Fibroblast of lung (primary cell): ENCODE data around the gene IAPP. TPM values are rescaled to one million over a fixed set of nuclear protein-coding genes. Genes with fewer than 3 reads are reported as not detected.

Source experiments
- DNase-seq, 2 donors: peaks; one replicate each; pipeline versions ENCODE4 v3.0.0 to v3.0.0-alpha.2; 2010; ENCODE audit warnings: low read depth in 2 of 2
- H2AFZ ChIP-seq: 2 replicates; pipeline ENCODE4 v1.5.1; 2012; ENCODE audit warnings: low read length, control low read depth, inconsistent platforms
- H3K27ac ChIP-seq: 2 replicates; pipeline ENCODE4 v1.5.1; 2011; ENCODE audit warnings: low read length, control low read depth; ENCODE audit not compliant: insufficient read depth
- H3K27me3 ChIP-seq: 2 replicates; pipeline ENCODE4 v1.5.1; 2011; ENCODE audit warnings: mild to moderate bottlenecking, low read length; ENCODE audit not compliant: control insufficient read depth, insufficient read depth
- H3K36me3 ChIP-seq: 2 replicates; pipeline ENCODE4 v1.5.1; 2011; ENCODE audit warnings: low read length; ENCODE audit not compliant: control insufficient read depth, insufficient read depth
- H3K4me1 ChIP-seq: 2 replicates; pipeline ENCODE4 v1.5.1; 2011; ENCODE audit warnings: low read length; ENCODE audit not compliant: control insufficient read depth, insufficient read depth; ENCODE audit errors: extremely low read depth
- H3K4me2 ChIP-seq: 2 replicates; pipeline ENCODE4 v1.5.1; 2011; ENCODE audit warnings: low read length, control low read depth; ENCODE audit not compliant: insufficient read depth; ENCODE audit errors: extremely low read depth
- H3K4me3 ChIP-seq, 4 experiments: fragments of 200-600 bp in 1 of 4; sonication (generic) in 1 of 4; replicated peaks in 1 of 4; 2 replicates each; pipeline ENCODE4 v1.5.1; 2011 to 2016; ENCODE audit warnings: low read length in 4 of 4, low read depth in 3 of 4, mild to moderate bottlenecking in 3 of 4, control low read depth in 2 of 4, inconsistent platforms in 1 of 4, mixed read lengths in 1 of 4; ENCODE audit not compliant: insufficient read depth in 1 of 4; ENCODE audit errors: control extremely low read depth in 1 of 4
- H3K79me2 ChIP-seq: 2 replicates; pipeline ENCODE4 v1.5.1; 2012; ENCODE audit warnings: mild to moderate bottlenecking, low read length, inconsistent platforms; ENCODE audit not compliant: control insufficient read depth, insufficient read depth
- H3K9ac ChIP-seq: 2 replicates; pipeline ENCODE4 v1.5.1; 2011; ENCODE audit warnings: mild to moderate bottlenecking, low read length, control low read depth; ENCODE audit not compliant: insufficient read depth
- H3K9me3 ChIP-seq: 2 replicates; pipeline ENCODE4 v1.5.1; 2012; ENCODE audit warnings: low read depth, low read length; ENCODE audit not compliant: control insufficient read depth, insufficient read depth
- H4K20me1 ChIP-seq: 2 replicates; pipeline ENCODE4 v1.5.1; 2011; ENCODE audit warnings: low read length; ENCODE audit not compliant: control insufficient read depth, insufficient read depth; ENCODE audit errors: extremely low read depth
- EZH2 ChIP-seq: IDR thresholded peaks from 2 replicates; pipeline ENCODE4 v1.5.1; 2012; ENCODE audit warnings: low read length, control low read depth, mild to moderate bottlenecking; ENCODE audit errors: missing control alignments
- polyA plus RNA-seq, 2 donors: library from polyadenylated mRNA; depleted of rRNA in 1 of 2; stranded (reverse) in 1 of 2; unstranded in 1 of 2; fragments of >200 nt; gene quantifications; 2 replicates each; pipeline ENCODE4 v1.2.1, GENCODE V29; 2011 to 2012; ENCODE audit warnings: missing spikeins in 1 of 2
- total RNA-seq: library from RNA; depleted of rRNA; stranded (reverse); fragments of >200 nt; gene quantifications from 2 replicates; pipeline ENCODE4 v1.2.1, GENCODE V29; 2014
- TF ChIP-seq, protein P1 (sequence below), 2 donors: IDR thresholded peaks in 1 of 2; conservative IDR thresholded peaks in 1 of 2; 1 replicate in 1 of 2; 2 replicates in 1 of 2; pipeline ENCODE4 v1.5.1; 2011 to 2012; ENCODE audit warnings: low read length in 2 of 2, control low read depth in 1 of 2, inconsistent platforms in 1 of 2, low read depth in 1 of 2, mild to moderate bottlenecking in 1 of 2

IAPP gene
- total and polyA plus RNA-seq, 2 donors (not counting 1 experiment from before 2014, with no cell fraction given) = not detected

DNA sequence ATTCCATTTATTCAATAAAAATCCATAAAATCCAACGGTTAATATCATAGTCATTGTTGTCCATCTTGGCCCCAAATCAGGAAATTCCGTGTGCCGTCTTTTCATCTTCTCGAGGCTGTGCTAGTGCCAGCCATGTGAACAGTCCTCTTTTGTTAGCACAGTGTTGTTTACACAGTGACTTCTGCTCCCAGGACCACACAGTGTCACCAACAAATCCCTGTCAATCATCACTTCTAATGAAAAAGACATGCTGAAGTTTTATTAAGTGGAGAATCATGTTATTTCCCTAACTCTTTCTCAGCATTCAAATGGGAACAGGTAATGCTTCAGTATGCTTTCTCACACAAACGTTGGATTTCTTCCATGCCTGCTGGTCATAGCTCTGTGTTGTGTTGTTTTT lies 36.0 kb upstream of the IAPP start:
- H3K4me3 ChIP-seq = no peak overlapping the region
- H3K27me3 ChIP-seq = no peaks in the 10 kb centered on the region
- H3K9me3 ChIP-seq = no peaks in the 10 kb centered on the region
- H3K4me1 ChIP-seq = no peaks in the 10 kb centered on the region
- no peaks in the 10 kb centered on the region for H4K20me1 ChIP-seq
- no peak for DNase-seq
- H3K36me3 ChIP-seq = no peaks in the 10 kb centered on the region
- TF ChIP-seq EZH2 = no peak
- TF ChIP-seq, protein P1, sequence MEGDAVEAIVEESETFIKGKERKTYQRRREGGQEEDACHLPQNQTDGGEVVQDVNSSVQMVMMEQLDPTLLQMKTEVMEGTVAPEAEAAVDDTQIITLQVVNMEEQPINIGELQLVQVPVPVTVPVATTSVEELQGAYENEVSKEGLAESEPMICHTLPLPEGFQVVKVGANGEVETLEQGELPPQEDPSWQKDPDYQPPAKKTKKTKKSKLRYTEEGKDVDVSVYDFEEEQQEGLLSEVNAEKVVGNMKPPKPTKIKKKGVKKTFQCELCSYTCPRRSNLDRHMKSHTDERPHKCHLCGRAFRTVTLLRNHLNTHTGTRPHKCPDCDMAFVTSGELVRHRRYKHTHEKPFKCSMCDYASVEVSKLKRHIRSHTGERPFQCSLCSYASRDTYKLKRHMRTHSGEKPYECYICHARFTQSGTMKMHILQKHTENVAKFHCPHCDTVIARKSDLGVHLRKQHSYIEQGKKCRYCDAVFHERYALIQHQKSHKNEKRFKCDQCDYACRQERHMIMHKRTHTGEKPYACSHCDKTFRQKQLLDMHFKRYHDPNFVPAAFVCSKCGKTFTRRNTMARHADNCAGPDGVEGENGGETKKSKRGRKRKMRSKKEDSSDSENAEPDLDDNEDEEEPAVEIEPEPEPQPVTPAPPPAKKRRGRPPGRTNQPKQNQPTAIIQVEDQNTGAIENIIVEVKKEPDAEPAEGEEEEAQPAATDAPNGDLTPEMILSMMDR (conservative IDR thresholded peaks at IDR 0.05 in 1 of 2, IDR thresholded peaks at IDR 0.05 in 1 of 2; ENCODE audit: low read depth in 1 of 2, low read length in 2 of 2) = no peak
- H2AFZ ChIP-seq = no peak overlapping the region
- H3K27ac ChIP-seq = no peak overlapping the region
- no peaks in the 10 kb centered on the region for H3K79me2 ChIP-seq
- H3K4me2 ChIP-seq = no peak overlapping the region
- no peak overlapping the region for H3K9ac ChIP-seq

DNA sequence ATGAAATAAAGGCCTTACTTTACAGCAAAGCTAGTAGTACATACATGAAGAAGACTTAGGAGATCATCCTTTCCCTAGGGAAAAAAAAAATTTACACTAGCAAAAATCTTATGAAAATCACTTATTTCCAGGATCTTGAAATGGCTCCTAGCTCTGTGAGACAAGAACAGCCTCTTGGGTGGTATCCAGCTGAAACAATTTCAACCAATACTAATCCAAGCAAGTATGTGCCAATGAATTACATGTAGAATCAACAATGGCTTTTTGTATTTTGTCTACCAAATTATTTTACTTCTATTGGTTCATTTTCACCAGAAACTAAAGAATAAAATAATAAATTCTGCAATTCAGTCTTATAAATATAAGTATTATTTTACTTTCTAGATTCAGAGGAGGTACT lies 35.2 kb upstream of the IAPP start:
- H2AFZ ChIP-seq = no peak overlapping the region
- no peaks in the 10 kb centered on the region for H4K20me1 ChIP-seq
- H3K9ac ChIP-seq = no peak overlapping the region
- H3K4me2 ChIP-seq = no peak overlapping the region
- no peaks in the 10 kb centered on the region for H3K79me2 ChIP-seq
- no peaks in the 10 kb centered on the region for H3K27me3 ChIP-seq
- H3K36me3 ChIP-seq = no peaks in the 10 kb centered on the region
- no peak for TF ChIP-seq EZH2
- TF ChIP-seq, protein P1 (conservative IDR thresholded peaks at IDR 0.05 in 1 of 2, IDR thresholded peaks at IDR 0.05 in 1 of 2; ENCODE audit: low read depth in 1 of 2, low read length in 2 of 2) = no peak
- H3K4me1 ChIP-seq = no peaks in the 10 kb centered on the region
- H3K27ac ChIP-seq = no peak overlapping the region
- no peak for DNase-seq
- no peak overlapping the region for H3K4me3 ChIP-seq
- no peaks in the 10 kb centered on the region for H3K9me3 ChIP-seq

DNA sequence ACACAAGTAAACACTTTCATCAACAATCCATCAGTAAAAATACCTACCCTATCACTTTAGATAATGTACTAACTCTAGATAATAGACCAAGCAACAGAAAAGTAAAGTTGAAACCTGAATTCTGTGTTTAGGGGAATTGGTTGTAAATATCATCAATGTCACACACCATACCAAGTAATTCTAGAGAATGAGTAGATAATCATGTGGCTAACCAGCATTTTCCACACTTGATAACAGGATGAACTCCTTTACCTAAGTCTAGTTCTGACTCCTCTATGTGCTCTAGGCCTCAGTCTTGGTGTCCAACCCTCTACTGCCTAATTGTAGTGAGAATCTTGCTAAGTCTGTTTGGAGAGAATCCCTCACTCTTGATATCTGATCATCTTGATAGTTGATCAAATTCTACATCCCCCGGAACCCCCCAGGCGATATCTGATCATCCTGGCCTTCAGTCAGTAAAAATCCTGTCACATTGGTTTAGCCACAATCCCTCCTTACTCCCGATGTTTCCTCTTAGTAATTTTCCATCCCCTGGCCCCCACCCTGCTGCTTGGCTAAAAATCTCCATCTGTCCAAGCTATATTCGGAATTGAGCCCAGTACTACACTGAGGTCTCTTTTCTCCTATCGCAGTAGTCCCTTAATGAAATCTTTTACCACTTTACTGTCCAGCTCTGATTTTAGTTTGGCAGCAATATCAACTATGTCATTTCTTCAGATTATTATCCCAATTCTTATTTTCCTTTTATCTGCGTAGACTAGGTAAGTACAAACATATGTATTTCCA lies 34.5 kb upstream of the IAPP start:
- Histone ChIP-seq H3K4me3 (no peak overlapping the region), H3K79me2 (no peaks in the 10 kb centered on the region), H3K9ac (no peak overlapping the region), H3K4me1 (no peaks in the 10 kb centered on the region), H3K36me3 (no peaks in the 10 kb centered on the region), H4K20me1 (no peaks in the 10 kb centered on the region), H3K9me3 (no peaks in the 10 kb centered on the region), H3K27me3 (no peaks in the 10 kb centered on the region), H3K4me2 (no peak overlapping the region), H3K27ac (no peak overlapping the region), H2AFZ (no peak overlapping the region)
- DNase-seq = no peak
- TF ChIP-seq, protein P1 (conservative IDR thresholded peaks at IDR 0.05 in 1 of 2, IDR thresholded peaks at IDR 0.05 in 1 of 2; ENCODE audit: low read depth in 1 of 2, low read length in 2 of 2) = no peak
- TF ChIP-seq EZH2 = no peak
